ENCODE measurements around the gene USP13. TPM values are rescaled to one million over a fixed set of nuclear protein-coding genes. Genes with fewer than 3 reads are reported as not detected.

Gene USP13
- total RNA-seq, 1 donor: 12.7 TPM

- H3K27me3 ChIP-seq (ENCODE audit: insufficient read depth, low read length): no peaks in the 10 kb centered on the region
Observed at GRCh38 chr3:179828738-179829137, 175.9 kb downstream of the USP13 start.

GRCh38 chr3:179829401-179829800, 176.6 kb downstream of the USP13 start:
- no peaks in the 10 kb centered on the region for H3K36me3 ChIP-seq (ENCODE audit: insufficient read depth, low read length)
- no peaks in the 10 kb centered on the region for H3K4me1 ChIP-seq (ENCODE audit: insufficient read depth, low read length)
- no peak overlapping the region for H3K4me3 ChIP-seq (ENCODE audit: insufficient read depth, low read length)
- no peak overlapping the region for H3K4me2 ChIP-seq (ENCODE audit: insufficient read depth, low read length)
- H3K79me2 ChIP-seq (ENCODE audit: insufficient read depth, low read length): no peaks in the 10 kb centered on the region
- no peak overlapping the region for H3K27ac ChIP-seq (ENCODE audit: low read depth, low read length)
- no peaks in the 10 kb centered on the region for H4K20me1 ChIP-seq (ENCODE audit: insufficient read depth, low read length)
- no peaks in the 10 kb centered on the region for H3K9me3 ChIP-seq (ENCODE audit: low read depth, low read length)
- DNase-seq (ENCODE audit: insufficient read length, low spot score, missing footprints): no peak
- H3K27me3 ChIP-seq (ENCODE audit: insufficient read depth, low read length): no peaks in the 10 kb centered on the region
- H2AFZ ChIP-seq (ENCODE audit: low read length): no peak overlapping the region
- TF ChIP-seq, protein P1, sequence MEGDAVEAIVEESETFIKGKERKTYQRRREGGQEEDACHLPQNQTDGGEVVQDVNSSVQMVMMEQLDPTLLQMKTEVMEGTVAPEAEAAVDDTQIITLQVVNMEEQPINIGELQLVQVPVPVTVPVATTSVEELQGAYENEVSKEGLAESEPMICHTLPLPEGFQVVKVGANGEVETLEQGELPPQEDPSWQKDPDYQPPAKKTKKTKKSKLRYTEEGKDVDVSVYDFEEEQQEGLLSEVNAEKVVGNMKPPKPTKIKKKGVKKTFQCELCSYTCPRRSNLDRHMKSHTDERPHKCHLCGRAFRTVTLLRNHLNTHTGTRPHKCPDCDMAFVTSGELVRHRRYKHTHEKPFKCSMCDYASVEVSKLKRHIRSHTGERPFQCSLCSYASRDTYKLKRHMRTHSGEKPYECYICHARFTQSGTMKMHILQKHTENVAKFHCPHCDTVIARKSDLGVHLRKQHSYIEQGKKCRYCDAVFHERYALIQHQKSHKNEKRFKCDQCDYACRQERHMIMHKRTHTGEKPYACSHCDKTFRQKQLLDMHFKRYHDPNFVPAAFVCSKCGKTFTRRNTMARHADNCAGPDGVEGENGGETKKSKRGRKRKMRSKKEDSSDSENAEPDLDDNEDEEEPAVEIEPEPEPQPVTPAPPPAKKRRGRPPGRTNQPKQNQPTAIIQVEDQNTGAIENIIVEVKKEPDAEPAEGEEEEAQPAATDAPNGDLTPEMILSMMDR (IDR thresholded peaks at IDR 0.05; ENCODE audit: extremely low read depth, low read depth, low read length): no peak

More at GRCh38 chr3:179828738-179829137, 175.9 kb downstream of the USP13 start:
- H2AFZ ChIP-seq (ENCODE audit: low read length): no peak overlapping the region
- H4K20me1 ChIP-seq (ENCODE audit: insufficient read depth, low read length): no peaks in the 10 kb centered on the region
- no peaks in the 10 kb centered on the region for H3K36me3 ChIP-seq (ENCODE audit: insufficient read depth, low read length)
- no peak for DNase-seq (ENCODE audit: insufficient read length, low spot score, missing footprints)
- TF ChIP-seq, protein P1 (IDR thresholded peaks at IDR 0.05; ENCODE audit: extremely low read depth, low read depth, low read length): no peak
- H3K79me2 ChIP-seq (ENCODE audit: insufficient read depth, low read length): no peaks in the 10 kb centered on the region
- no peak overlapping the region for H3K27ac ChIP-seq (ENCODE audit: low read depth, low read length)
- no peak overlapping the region for H3K4me3 ChIP-seq (ENCODE audit: insufficient read depth, low read length)
- H3K4me2 ChIP-seq (ENCODE audit: insufficient read depth, low read length): no peak overlapping the region
- H3K9me3 ChIP-seq (ENCODE audit: low read depth, low read length): no peaks in the 10 kb centered on the region
- H3K4me1 ChIP-seq (ENCODE audit: insufficient read depth, low read length): no peaks in the 10 kb centered on the region

DNA sequence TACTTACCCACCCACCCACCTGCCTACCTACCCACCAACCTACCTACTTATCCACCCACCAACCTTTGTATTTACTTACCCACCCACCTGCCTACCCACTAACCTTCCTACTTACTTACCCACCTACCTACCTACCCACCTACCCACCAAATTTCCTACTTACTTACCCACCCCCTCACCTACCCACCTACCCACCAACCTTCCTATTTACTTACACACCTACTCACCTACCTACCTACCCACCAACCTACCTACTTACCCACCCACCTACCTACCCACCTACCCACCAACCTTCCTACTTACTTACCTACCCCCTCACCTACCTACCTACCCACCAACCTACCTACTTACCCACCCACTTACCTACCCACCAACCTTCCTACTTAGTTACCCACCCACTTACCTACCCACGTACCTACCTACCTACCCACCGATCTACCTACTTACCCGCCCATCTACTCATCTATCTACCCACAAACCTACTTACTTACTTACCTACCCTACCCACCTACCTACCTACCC, 179.6 kb downstream of the USP13 start:
- H3K4me2 ChIP-seq (ENCODE audit: insufficient read depth, low read length): no peak overlapping the region

GRCh38 chr3:179833294-179833693, 180.5 kb downstream of the USP13 start:
- no peak overlapping the region for H3K4me3 ChIP-seq (ENCODE audit: insufficient read depth, low read length)
- no peaks in the 10 kb centered on the region for H3K9me3 ChIP-seq (ENCODE audit: low read depth, low read length)
- no peak overlapping the region for H3K4me2 ChIP-seq (ENCODE audit: insufficient read depth, low read length)
- no peaks in the 10 kb centered on the region for H3K79me2 ChIP-seq (ENCODE audit: insufficient read depth, low read length)
- no peaks in the 10 kb centered on the region for H3K27me3 ChIP-seq (ENCODE audit: insufficient read depth, low read length)
- no peaks in the 10 kb centered on the region for H3K36me3 ChIP-seq (ENCODE audit: insufficient read depth, low read length)
- H4K20me1 ChIP-seq (ENCODE audit: insufficient read depth, low read length): no peaks in the 10 kb centered on the region
- no peaks in the 10 kb centered on the region for H3K4me1 ChIP-seq (ENCODE audit: insufficient read depth, low read length)
- no peak overlapping the region for H2AFZ ChIP-seq (ENCODE audit: low read length)
- no peak overlapping the region for H3K27ac ChIP-seq (ENCODE audit: low read depth, low read length)
- TF ChIP-seq, protein P1 (IDR thresholded peaks at IDR 0.05; ENCODE audit: extremely low read depth, low read depth, low read length): no peak
- DNase-seq (ENCODE audit: insufficient read length, low spot score, missing footprints): no peak

More for the DNA sequence above, 179.6 kb downstream of the USP13 start:
- no peaks in the 10 kb centered on the region for H4K20me1 ChIP-seq (ENCODE audit: insufficient read depth, low read length)
- H3K27me3 ChIP-seq (ENCODE audit: insufficient read depth, low read length): no peaks in the 10 kb centered on the region
- H3K36me3 ChIP-seq (ENCODE audit: insufficient read depth, low read length): no peaks in the 10 kb centered on the region
- H3K4me1 ChIP-seq (ENCODE audit: insufficient read depth, low read length): no peaks in the 10 kb centered on the region
- H3K27ac ChIP-seq (ENCODE audit: low read depth, low read length): no peak overlapping the region
- TF ChIP-seq, protein P1 (IDR thresholded peaks at IDR 0.05; ENCODE audit: extremely low read depth, low read depth, low read length): no peak
- DNase-seq (ENCODE audit: insufficient read length, low spot score, missing footprints): no peak
- H3K79me2 ChIP-seq (ENCODE audit: insufficient read depth, low read length): no peaks in the 10 kb centered on the region
- H2AFZ ChIP-seq (ENCODE audit: low read length): no peak overlapping the region
- H3K9me3 ChIP-seq (ENCODE audit: low read depth, low read length): no peaks in the 10 kb centered on the region
- no peak overlapping the region for H3K4me3 ChIP-seq (ENCODE audit: insufficient read depth, low read length)
